Umbilical cord (tissue), 2 donors: ENCODE results near the gene ANKRD45. TPM values are rescaled to one million over a fixed set of nuclear protein-coding genes. Genes with fewer than 3 reads are reported as not detected.
"Not testable (repeated sequence)": the region's sequence is repeated elsewhere in the genome, so short reads cannot be mapped to it uniquely, and the experiment has no call there.

Experiments used
- DNase-seq: peaks from one replicate; pipeline ENCODE4 v3.0.0-alpha.2; 2015; ENCODE audit warnings: low spot score
- total RNA-seq: library from RNA; depleted of rRNA; stranded (reverse); fragments of >200 nt; gene quantifications from one replicate; pipeline ENCODE4 v1.2.3, GENCODE V29; 2014; ENCODE audit warnings: low replicate concordance; ENCODE audit not compliant: insufficient read depth

The ANKRD45 gene
- total RNA-seq, 1 donor from 2014 or later: 10.1 TPM

- no peak for DNase-seq
These were observed 97.3 kb downstream of the ANKRD45 start for GRCh38 chr1:173572201-173572873.

GRCh38 chr1:173570370-173571007 is 99.2 kb downstream of the ANKRD45 start:
- DNase-seq: no peak

- DNase-seq: no peak
These were observed 101.2 kb downstream of the ANKRD45 start for GRCh38 chr1:173568483-173568882.

- DNase-seq: not testable (repeated sequence)
These were observed 105.8 kb downstream of the ANKRD45 start for GRCh38 chr1:173563846-173564245.

- DNase-seq: no peak
These were observed 106.8 kb downstream of the ANKRD45 start for GRCh38 chr1:173562813-173563212.

- DNase-seq: no peak
These were observed 108.4 kb downstream of the ANKRD45 start for GRCh38 chr1:173561263-173561662.

- DNase-seq: no peak
These were observed 109.3 kb downstream of the ANKRD45 start for GRCh38 chr1:173560285-173560880.

Other genes with a start within 250 kb of the ANKRD45 start
- 95.8 TPM for gene PRDX6, start 192.5 kb downstream of the ANKRD45 start, total RNA-seq
- 1.7 TPM for gene SLC9C2, start 66.8 kb downstream of the ANKRD45 start, total RNA-seq
- not detected for gene TEX50, start 34.5 kb downstream of the ANKRD45 start, total RNA-seq
- 29.9 TPM for gene KLHL20, start 45.1 kb upstream of the ANKRD45 start, total RNA-seq
- 18.8 TPM for gene DARS2, start 154.8 kb upstream of the ANKRD45 start, total RNA-seq
- 12.5 TPM for gene CENPL, start 155.0 kb upstream of the ANKRD45 start, total RNA-seq
- gene GAS5, start 198.1 kb upstream of the ANKRD45 start, total RNA-seq: 428 TPM
- 14.9 TPM for gene ZBTB37, start 198.5 kb upstream of the ANKRD45 start, total RNA-seq
- not detected for gene SERPINC1, start 247.5 kb upstream of the ANKRD45 start, total RNA-seq